Endodermal cell (in vitro differentiated cells): Measurements from ENCODE around the gene BAIAP2L2. TPM values are rescaled to one million over a fixed set of nuclear protein-coding genes. Genes with fewer than 3 reads are reported as not detected.
"Not testable (repeated sequence)": the region's sequence is repeated elsewhere in the genome, so short reads cannot be mapped to it uniquely, and the experiment has no call there.

Experiments
- DNase-seq: peaks from one replicate; pipeline ENCODE4 v3.0.0-alpha.2; 2017
- H3K27ac ChIP-seq: 2 replicates; pipeline ENCODE4 v1.5.1; 2013; ENCODE audit warnings: mild to moderate bottlenecking, low read depth, low read length, moderate library complexity
- H3K27me3 ChIP-seq: 2 replicates; pipeline ENCODE4 v1.6.1; 2013; ENCODE audit warnings: mild to moderate bottlenecking, low read length, moderate library complexity; ENCODE audit not compliant: insufficient read depth, control insufficient read depth, poor library complexity, severe bottlenecking
- H3K36me3 ChIP-seq: 2 replicates; pipeline ENCODE4 v1.7.0; 2013; ENCODE audit warnings: mild to moderate bottlenecking, low read length, moderate library complexity; ENCODE audit not compliant: control insufficient read depth, insufficient read depth
- H3K4me1 ChIP-seq: one replicate; pipeline ENCODE4 v1.7.0; 2013; ENCODE audit warnings: low read length; ENCODE audit not compliant: control insufficient read depth, insufficient read depth
- H3K4me3 ChIP-seq: 2 replicates; pipeline ENCODE4 v1.5.1; 2013; ENCODE audit warnings: mild to moderate bottlenecking, low read length, moderate library complexity
- H3K9ac ChIP-seq: 2 replicates; pipeline ENCODE4 v1.6.1; 2013; ENCODE audit warnings: mild to moderate bottlenecking, low read length, moderate library complexity; ENCODE audit not compliant: poor library complexity, severe bottlenecking; ENCODE audit errors: extremely low read depth
- H3K9me3 ChIP-seq: 2 replicates; pipeline ENCODE4 v1.6.1; 2013; ENCODE audit warnings: mild to moderate bottlenecking, low read length, moderate library complexity; ENCODE audit not compliant: control insufficient read depth
- H3K27ac Mint-ChIP-seq: 2 replicates; pipeline ENCODE4 v1.8.0; 2020; ENCODE audit warnings: mixed read lengths
- H3K27me3 Mint-ChIP-seq: 2 replicates; pipeline ENCODE4 v1.8.0; 2021; ENCODE audit warnings: mild to moderate bottlenecking, mixed read lengths; ENCODE audit not compliant: insufficient read depth
- H3K36me3 Mint-ChIP-seq: 2 replicates; pipeline ENCODE4 v1.8.0; 2020; ENCODE audit warnings: low read depth, mixed read lengths
- H3K4me1 Mint-ChIP-seq: 2 replicates; pipeline ENCODE4 v1.8.0; 2020; ENCODE audit warnings: mixed read lengths
- H3K4me3 Mint-ChIP-seq: 2 replicates; pipeline ENCODE4 v1.8.0; 2020; ENCODE audit warnings: mild to moderate bottlenecking, moderate library complexity, mixed read lengths
- H3K9me3 Mint-ChIP-seq: 2 replicates; pipeline ENCODE4 v1.8.0; 2020; ENCODE audit warnings: mild to moderate bottlenecking, mixed read lengths
- CTCF ChIP-seq: fragments of 200-600 bp; sonication (generic); conservative IDR thresholded peaks from 2 replicates; pipeline ENCODE4 v1.5.0; 2021; ENCODE audit warnings: antibody characterized with exemption, mild to moderate bottlenecking
- WGBS, 2 experiments: methylation state at CpG; one replicate each; pipeline versions ENCODE4 v1.1.5 to v1.1.7; 2013; ENCODE audit warnings: missing lambda C conversion rate in 2 of 2, mixed read lengths in 1 of 2; ENCODE audit not compliant: insufficient coverage in 1 of 2, insufficient read length in 1 of 2; 5-methylcytosine and 5-hydroxymethylcytosine counted together
- total RNA-seq, 2 donors: library from RNA; stranded (reverse); fragmentation: NEBNext Ultra II Directional in 1 of 2; extraction: Animal tissue kit (Norgen Biotek cat#: 25700) in 1 of 2; gene quantifications; 2 replicates in 1 of 2; 3 replicates in 1 of 2; pipeline ENCODE4 v1.2.1, GENCODE V29; 2021

Gene BAIAP2L2
- total RNA-seq, 2 donors from 2014 or later: 1.4 to 3.7 TPM

- DNase-seq: no peak
- no peaks in the 10 kb centered on the region for H3K27me3 ChIP-seq
- 67 to 75% methylated on average over 1 to 3 of the region's 3 CpGs for WGBS, 2 experiments
Measured at GRCh38 chr22:38118182-38118581, 7.7 kb upstream of the BAIAP2L2 start.

GRCh38 chr22:38117556-38117955 lies 7.1 kb upstream of the BAIAP2L2 start:
- not testable (repeated sequence) for H3K4me1 ChIP-seq, H3K9ac ChIP-seq, DNase-seq, H3K36me3 ChIP-seq, H3K4me3 Mint-ChIP-seq, H3K27ac ChIP-seq, H3K9me3 ChIP-seq, H3K27me3 Mint-ChIP-seq, H3K4me1 Mint-ChIP-seq, H3K4me3 ChIP-seq, H3K27me3 ChIP-seq, H3K27ac Mint-ChIP-seq, H3K9me3 Mint-ChIP-seq
- 94% methylated on average over 7 to 10 of the region's 10 CpGs for WGBS, 2 experiments
- peaks cover 18% of the 10 kb centered on the region for H3K36me3 Mint-ChIP-seq

More at GRCh38 chr22:38118182-38118581, 7.7 kb upstream of the BAIAP2L2 start:
- no peak overlapping the region for H3K27ac ChIP-seq
- no peak overlapping the region for H3K4me3 ChIP-seq
- H3K27ac Mint-ChIP-seq: no peak overlapping the region
- H3K4me1 ChIP-seq: no peaks in the 10 kb centered on the region
- peaks cover 18% of the 10 kb centered on the region for H3K36me3 Mint-ChIP-seq
- H3K9me3 ChIP-seq: no peaks in the 10 kb centered on the region
- no peak overlapping the region for H3K4me3 Mint-ChIP-seq
- no peaks in the 10 kb centered on the region for H3K36me3 ChIP-seq
- no peaks in the 10 kb centered on the region for H3K27me3 Mint-ChIP-seq
- H3K9me3 Mint-ChIP-seq: no peaks in the 10 kb centered on the region
- H3K4me1 Mint-ChIP-seq: no peaks in the 10 kb centered on the region
- no peak for TF ChIP-seq CTCF
- no peak overlapping the region for H3K9ac ChIP-seq

- H3K36me3 ChIP-seq: no peaks in the 10 kb centered on the region
- no peak overlapping the region for H3K27ac Mint-ChIP-seq
- H3K27me3 ChIP-seq: no peaks in the 10 kb centered on the region
- H3K4me1 ChIP-seq: no peaks in the 10 kb centered on the region
- H3K9ac ChIP-seq: no peak overlapping the region
- no peaks in the 10 kb centered on the region for H3K9me3 Mint-ChIP-seq
- no peak for DNase-seq
- no peak overlapping the region for H3K27ac ChIP-seq
- H3K4me1 Mint-ChIP-seq: peaks cover 6% of the 10 kb centered on the region
- WGBS, 2 experiments: 94 to 96% methylated on average over 24 to 31 of the region's 31 CpGs
- no peaks in the 10 kb centered on the region for H3K27me3 Mint-ChIP-seq
- TF ChIP-seq CTCF: no peak
- no peak overlapping the region for H3K4me3 ChIP-seq
- no peak overlapping the region for H3K4me3 Mint-ChIP-seq
- H3K9me3 ChIP-seq: no peaks in the 10 kb centered on the region
- H3K36me3 Mint-ChIP-seq: peaks cover 18% of the 10 kb centered on the region
Measured at GRCh38 chr22:38115423-38116205, 5.1 kb upstream of the BAIAP2L2 start.
